ENCODE measurements around the gene TRAK1.

Gene TRAK1

GRCh38 chr3:42230860-42231259, 139.7 kb downstream of the TRAK1 start:
- H3K4me3 ChIP-seq (ENCODE audit: low read depth, low read length), result no peak overlapping the region
- TF ChIP-seq CTCF (IDR thresholded peaks at IDR 0.05; ENCODE audit: low read depth, low read length, missing control alignments), result no peak
- DNase-seq (ENCODE audit: low read depth), result no peak
- in situ Hi-C loops (cut with HindIII; ENCODE audit: low sequenced_read_pairs), result no loop called here

GRCh38 chr3:42235532-42235931, 144.4 kb downstream of the TRAK1 start:
- DNase-seq (ENCODE audit: low read depth), result no peak
- in situ Hi-C loops (cut with HindIII; ENCODE audit: low sequenced_read_pairs), result no loop called here
- H3K4me3 ChIP-seq (ENCODE audit: low read depth, low read length), result no peak overlapping the region
- no peak for TF ChIP-seq CTCF (IDR thresholded peaks at IDR 0.05; ENCODE audit: low read depth, low read length, missing control alignments)

- H3K4me3 ChIP-seq (ENCODE audit: low read depth, low read length), result no peak overlapping the region
- in situ Hi-C loops (cut with HindIII; ENCODE audit: low sequenced_read_pairs), result no loop called here
- DNase-seq (ENCODE audit: low read depth), result no peak
- TF ChIP-seq CTCF (IDR thresholded peaks at IDR 0.05; ENCODE audit: low read depth, low read length, missing control alignments), result no peak
Observed at GRCh38 chr3:42236611-42237010, 145.5 kb downstream of the TRAK1 start.

- no peak overlapping the region for H3K4me3 ChIP-seq (ENCODE audit: low read depth, low read length)
- no peak for DNase-seq (ENCODE audit: low read depth)
- in situ Hi-C loops (cut with HindIII; ENCODE audit: low sequenced_read_pairs), result no loop called here
- TF ChIP-seq CTCF (IDR thresholded peaks at IDR 0.05; ENCODE audit: low read depth, low read length, missing control alignments), result no peak
Observed at GRCh38 chr3:42246091-42246490, 154.9 kb downstream of the TRAK1 start.

- in situ Hi-C loops (cut with HindIII; ENCODE audit: low sequenced_read_pairs), result no loop called here
- DNase-seq (ENCODE audit: low read depth), result peak; percentile 57
- peak; percentile 71 for TF ChIP-seq CTCF (IDR thresholded peaks at IDR 0.05; ENCODE audit: low read depth, low read length, missing control alignments)
- no peak overlapping the region for H3K4me3 ChIP-seq (ENCODE audit: low read depth, low read length)
Observed at GRCh38 chr3:42247576-42248027, 156.4 kb downstream of the TRAK1 start.

GRCh38 chr3:42250761-42251160, 159.6 kb downstream of the TRAK1 start:
- DNase-seq (ENCODE audit: low read depth), result no peak
- H3K4me3 ChIP-seq (ENCODE audit: low read depth, low read length), result no peak overlapping the region
- in situ Hi-C loops (cut with HindIII; ENCODE audit: low sequenced_read_pairs), result loop anchor here (25.0 kb wide), 1 partner anchor 187 kb away; no protein-coding TSS in a partner anchor
- TF ChIP-seq CTCF (IDR thresholded peaks at IDR 0.05; ENCODE audit: low read depth, low read length, missing control alignments), result no peak

GRCh38 chr3:42254566-42254965, 163.4 kb downstream of the TRAK1 start:
- no peak overlapping the region for H3K4me3 ChIP-seq (ENCODE audit: low read depth, low read length)
- in situ Hi-C loops (cut with HindIII; ENCODE audit: low sequenced_read_pairs), result loop anchor here (25.0 kb wide), 1 partner anchor 183 kb away; no protein-coding TSS in a partner anchor
- DNase-seq (ENCODE audit: low read depth), result no peak
- no peak for TF ChIP-seq CTCF (IDR thresholded peaks at IDR 0.05; ENCODE audit: low read depth, low read length, missing control alignments)
